ENCODE measurements around the gene MAN1B1. TPM values are rescaled to one million over a fixed set of nuclear protein-coding genes. Genes with fewer than 3 reads are reported as not detected.

MAN1B1 gene
- total RNA-seq, 1 donor from 2014 or later: 31.8 TPM

DNA sequence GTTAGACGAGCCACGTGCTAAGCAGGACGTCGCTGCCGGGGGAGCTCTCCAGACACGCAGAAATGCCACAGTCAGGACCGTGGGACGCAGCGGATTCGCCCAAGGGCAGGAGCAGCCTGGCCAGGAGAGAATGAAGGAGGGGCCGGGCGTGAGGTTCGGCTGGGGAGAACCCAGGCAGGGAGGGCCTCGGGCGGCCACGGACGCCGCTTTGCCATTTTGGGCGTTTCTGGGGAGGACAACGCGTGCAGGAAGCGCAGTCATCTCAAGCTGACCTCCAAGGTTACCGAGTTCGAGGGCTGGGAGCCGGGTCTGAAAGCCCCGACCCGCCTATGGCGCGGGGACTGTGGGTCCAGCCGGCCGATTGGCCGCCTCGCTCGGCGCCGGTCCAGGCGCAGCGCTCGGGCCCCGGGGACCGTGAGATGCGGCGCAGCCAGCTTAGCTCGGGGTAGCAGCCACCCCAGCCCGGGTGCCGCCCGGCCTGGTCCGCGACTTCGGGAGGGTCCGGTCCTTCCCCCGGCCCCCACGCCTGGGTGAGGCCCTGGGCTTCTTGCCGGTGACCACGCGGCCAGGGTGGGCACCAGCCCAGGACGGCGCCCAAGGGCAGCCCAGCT is 760 bp upstream of the MAN1B1 start:
- Histone ChIP-seq H3K9ac (ENCODE audit: low read depth in 1 of 3, low read length in 3 of 3) (peak overlapping the region; percentile 75 to 84 (median 83)), H3K4me1 (ENCODE audit: control insufficient read depth in 3 of 3, insufficient read depth in 3 of 3, low read length in 3 of 3) (peaks cover 17 to 31% (median 20%) of the 10 kb centered on the region in 3 donors), H3K36me3 (ENCODE audit: control insufficient read depth in 3 of 3, insufficient read depth in 3 of 3, low read length in 3 of 3) (peaks cover 14 to 25% (median 15%) of the 10 kb centered on the region in 3 donors), H3K4me3 (ENCODE audit: low read length in 3 of 3) (peak overlapping the region; percentile 79 to 81 (median 80)), H3K9me3 (ENCODE audit: control insufficient read depth in 3 of 3, low read length in 3 of 3) (no peaks in the 10 kb centered on the region), H3K27ac (ENCODE audit: low read depth, low read length) (peak overlapping the region; percentile 90), H3K27me3 (ENCODE audit: control insufficient read depth in 3 of 3, insufficient read depth in 3 of 3, low read length in 3 of 3) (no peaks in the 10 kb centered on the region)

GRCh38 chr9:137087409-137087925 is 682 bp downstream of the MAN1B1 start:
- no peaks in the 10 kb centered on the region for H3K9me3 ChIP-seq (ENCODE audit: control insufficient read depth in 3 of 3, low read length in 3 of 3)
- H3K36me3 ChIP-seq (ENCODE audit: control insufficient read depth in 3 of 3, insufficient read depth in 3 of 3, low read length in 3 of 3): peaks cover 17 to 30% (median 20%) of the 10 kb centered on the region in 3 donors
- peak overlapping the region; percentile 79 to 81 (median 80) for H3K4me3 ChIP-seq (ENCODE audit: low read length in 3 of 3)
- peak overlapping the region; percentile 77 to 88 (median 84) for H3K9ac ChIP-seq (ENCODE audit: low read depth in 1 of 3, low read length in 3 of 3)
- H3K27me3 ChIP-seq (ENCODE audit: control insufficient read depth in 3 of 3, insufficient read depth in 3 of 3, low read length in 3 of 3): no peaks in the 10 kb centered on the region
- peaks cover 17 to 31% (median 20%) of the 10 kb centered on the region in 3 donors for H3K4me1 ChIP-seq (ENCODE audit: control insufficient read depth in 3 of 3, insufficient read depth in 3 of 3, low read length in 3 of 3)
- peak overlapping the region; percentile 90 for H3K27ac ChIP-seq (ENCODE audit: low read depth, low read length)

DNA sequence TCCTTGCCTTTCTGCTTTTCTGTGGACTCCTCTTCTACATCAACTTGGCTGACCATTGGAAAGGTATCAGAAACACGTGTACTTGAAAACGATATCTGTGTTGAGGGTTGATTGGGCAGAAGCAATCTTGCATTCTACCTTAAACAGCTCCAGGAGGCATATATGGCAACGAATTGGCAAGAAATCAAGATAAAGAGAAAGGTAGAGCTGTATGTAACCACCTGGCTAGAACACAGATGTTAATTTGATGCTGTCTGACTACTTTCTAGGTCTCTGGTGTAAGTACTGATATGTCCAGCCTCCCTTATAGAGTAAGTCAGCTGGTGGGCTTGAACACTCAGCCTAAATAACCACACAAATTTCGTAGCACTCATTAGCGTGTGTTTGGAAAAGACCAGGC is 1.3 kb downstream of the MAN1B1 start:
- H3K9me3 ChIP-seq (ENCODE audit: control insufficient read depth in 3 of 3, low read length in 3 of 3): no peaks in the 10 kb centered on the region
- H3K4me3 ChIP-seq (ENCODE audit: low read length in 3 of 3): no peak overlapping the region
- peaks cover 17 to 34% (median 23%) of the 10 kb centered on the region in 3 donors for H3K36me3 ChIP-seq (ENCODE audit: control insufficient read depth in 3 of 3, insufficient read depth in 3 of 3, low read length in 3 of 3)
- peaks cover 17 to 29% (median 20%) of the 10 kb centered on the region in 3 donors for H3K4me1 ChIP-seq (ENCODE audit: control insufficient read depth in 3 of 3, insufficient read depth in 3 of 3, low read length in 3 of 3)
- H3K27ac ChIP-seq (ENCODE audit: low read depth, low read length): no peak overlapping the region
- H3K27me3 ChIP-seq (ENCODE audit: control insufficient read depth in 3 of 3, insufficient read depth in 3 of 3, low read length in 3 of 3): no peaks in the 10 kb centered on the region
- H3K9ac ChIP-seq (ENCODE audit: low read depth in 1 of 3, low read length in 3 of 3): no peak overlapping the region

- Histone ChIP-seq H3K9ac (ENCODE audit: low read depth in 1 of 3, low read length in 3 of 3) (no peak overlapping the region), H3K36me3 (ENCODE audit: control insufficient read depth in 3 of 3, insufficient read depth in 3 of 3, low read length in 3 of 3) (peaks cover 17 to 37% (median 23%) of the 10 kb centered on the region in 3 donors), H3K27ac (ENCODE audit: low read depth, low read length) (no peak overlapping the region), H3K9me3 (ENCODE audit: control insufficient read depth in 3 of 3, low read length in 3 of 3) (no peaks in the 10 kb centered on the region), H3K4me3 (ENCODE audit: low read length in 3 of 3) (no peak overlapping the region), H3K4me1 (ENCODE audit: control insufficient read depth in 3 of 3, insufficient read depth in 3 of 3, low read length in 3 of 3) (peaks cover 17 to 23% (median 20%) of the 10 kb centered on the region in 3 donors), H3K27me3 (ENCODE audit: control insufficient read depth in 3 of 3, insufficient read depth in 3 of 3, low read length in 3 of 3) (no peaks in the 10 kb centered on the region)
Measured at GRCh38 chr9:137089232-137089947, 2.6 kb downstream of the MAN1B1 start.

GRCh38 chr9:137095664-137096517 is 9.1 kb downstream of the MAN1B1 start:
- H3K4me1 ChIP-seq (ENCODE audit: control insufficient read depth in 3 of 3, insufficient read depth in 3 of 3, low read length in 3 of 3): no peaks in the 10 kb centered on the region
- no peaks in the 10 kb centered on the region for H3K27me3 ChIP-seq (ENCODE audit: control insufficient read depth in 3 of 3, insufficient read depth in 3 of 3, low read length in 3 of 3)
- no peaks in the 10 kb centered on the region for H3K9me3 ChIP-seq (ENCODE audit: control insufficient read depth in 3 of 3, low read length in 3 of 3)
- no peak overlapping the region for H3K4me3 ChIP-seq (ENCODE audit: low read length in 3 of 3)
- H3K27ac ChIP-seq (ENCODE audit: low read depth, low read length): no peak overlapping the region
- H3K36me3 ChIP-seq (ENCODE audit: control insufficient read depth in 3 of 3, insufficient read depth in 3 of 3, low read length in 3 of 3): peaks cover 41 to 59% (median 56%) of the 10 kb centered on the region in 3 donors
- H3K9ac ChIP-seq (ENCODE audit: low read depth in 1 of 3, low read length in 3 of 3): no peak overlapping the region

- peaks cover 48 to 64% (median 60%) of the 10 kb centered on the region in 3 donors for H3K36me3 ChIP-seq (ENCODE audit: control insufficient read depth in 3 of 3, insufficient read depth in 3 of 3, low read length in 3 of 3)
Measured at GRCh38 chr9:137096785-137097546, 10.2 kb downstream of the MAN1B1 start.

DNA sequence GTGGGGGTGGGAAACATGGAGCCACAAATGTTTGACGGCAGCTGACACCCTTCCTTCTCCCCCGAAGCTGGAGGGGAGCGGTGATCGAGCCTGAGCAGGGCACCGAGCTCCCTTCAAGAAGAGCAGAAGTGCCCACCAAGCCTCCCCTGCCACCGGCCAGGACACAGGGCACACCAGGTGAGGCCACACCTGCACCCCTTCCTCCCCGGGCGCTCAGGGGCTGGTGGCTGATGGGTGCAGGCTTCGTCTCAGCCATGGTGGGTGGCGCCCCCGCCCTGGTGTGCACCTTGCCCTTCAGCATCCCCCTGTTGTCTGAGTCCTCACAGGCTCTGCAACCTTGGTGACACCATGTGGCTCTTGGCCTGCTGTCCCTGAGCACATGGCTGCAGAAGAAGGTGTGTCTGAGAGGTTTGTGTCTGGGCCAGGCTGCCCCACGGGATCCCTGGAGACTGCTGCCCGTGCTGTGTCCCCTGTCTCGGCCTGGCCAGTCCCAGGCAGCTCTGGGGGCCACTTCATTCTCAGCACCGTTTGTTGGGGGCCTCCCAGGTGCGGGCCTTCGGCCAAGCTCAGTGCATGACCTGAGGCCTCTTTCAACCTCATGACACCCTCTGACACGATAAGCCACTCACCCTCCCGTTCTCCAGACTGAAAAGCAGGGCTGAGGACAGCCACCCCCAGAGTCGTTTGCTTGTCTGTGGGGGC is 11.1 kb downstream of the MAN1B1 start:
- no peak overlapping the region for H3K27ac ChIP-seq (ENCODE audit: low read depth, low read length)
- no peak overlapping the region for H3K9ac ChIP-seq (ENCODE audit: low read depth in 1 of 3, low read length in 3 of 3)
- no peaks in the 10 kb centered on the region for H3K27me3 ChIP-seq (ENCODE audit: control insufficient read depth in 3 of 3, insufficient read depth in 3 of 3, low read length in 3 of 3)
- peaks cover 58 to 66% (median 64%) of the 10 kb centered on the region in 3 donors for H3K36me3 ChIP-seq (ENCODE audit: control insufficient read depth in 3 of 3, insufficient read depth in 3 of 3, low read length in 3 of 3)
- H3K9me3 ChIP-seq (ENCODE audit: control insufficient read depth in 3 of 3, low read length in 3 of 3): no peaks in the 10 kb centered on the region
- no peak overlapping the region for H3K4me3 ChIP-seq (ENCODE audit: low read length in 3 of 3)
- H3K4me1 ChIP-seq (ENCODE audit: control insufficient read depth in 3 of 3, insufficient read depth in 3 of 3, low read length in 3 of 3): no peaks in the 10 kb centered on the region

More at GRCh38 chr9:137096785-137097546, 10.2 kb downstream of the MAN1B1 start:
- H3K9me3 ChIP-seq (ENCODE audit: control insufficient read depth in 3 of 3, low read length in 3 of 3): no peaks in the 10 kb centered on the region
- H3K4me1 ChIP-seq (ENCODE audit: control insufficient read depth in 3 of 3, insufficient read depth in 3 of 3, low read length in 3 of 3): no peaks in the 10 kb centered on the region
- H3K4me3 ChIP-seq (ENCODE audit: low read length in 3 of 3): no peak overlapping the region
- no peak overlapping the region for H3K27ac ChIP-seq (ENCODE audit: low read depth, low read length)
- H3K9ac ChIP-seq (ENCODE audit: low read depth in 1 of 3, low read length in 3 of 3): no peak overlapping the region
- H3K27me3 ChIP-seq (ENCODE audit: control insufficient read depth in 3 of 3, insufficient read depth in 3 of 3, low read length in 3 of 3): no peaks in the 10 kb centered on the region

DNA sequence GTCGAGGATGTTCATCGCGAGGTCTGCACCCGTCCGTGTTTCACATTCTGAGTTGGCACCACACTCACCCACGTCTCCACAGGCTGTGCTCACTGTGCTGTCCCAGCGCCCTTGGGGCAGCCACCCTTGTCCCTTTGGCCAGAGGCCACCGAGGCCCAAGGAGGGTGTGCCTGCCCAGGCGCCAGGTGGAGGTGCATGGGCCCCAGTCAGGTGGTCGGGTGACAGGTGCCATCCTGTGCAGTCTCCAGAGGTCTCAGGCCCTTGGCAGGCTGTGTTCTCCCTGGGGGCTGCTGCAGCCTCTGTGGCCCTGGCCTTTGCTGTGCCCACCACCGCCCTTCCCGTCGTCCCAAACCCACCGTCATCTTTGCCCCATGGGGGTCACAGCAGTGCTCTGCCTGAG is 12.4 kb downstream of the MAN1B1 start:
- H3K36me3 ChIP-seq (ENCODE audit: control insufficient read depth in 3 of 3, insufficient read depth in 3 of 3, low read length in 3 of 3): peaks cover 69 to 79% (median 75%) of the 10 kb centered on the region in 3 donors
- no peak overlapping the region for H3K27ac ChIP-seq (ENCODE audit: low read depth, low read length)
- no peak overlapping the region for H3K4me3 ChIP-seq (ENCODE audit: low read length in 3 of 3)
- no peak overlapping the region for H3K9ac ChIP-seq (ENCODE audit: low read depth in 1 of 3, low read length in 3 of 3)
- no peaks in the 10 kb centered on the region for H3K4me1 ChIP-seq (ENCODE audit: control insufficient read depth in 3 of 3, insufficient read depth in 3 of 3, low read length in 3 of 3)
- H3K27me3 ChIP-seq (ENCODE audit: control insufficient read depth in 3 of 3, insufficient read depth in 3 of 3, low read length in 3 of 3): no peaks in the 10 kb centered on the region
- no peaks in the 10 kb centered on the region for H3K9me3 ChIP-seq (ENCODE audit: control insufficient read depth in 3 of 3, low read length in 3 of 3)
